Colonic mucosa (tissue), 4 donors: ENCODE measurements around the gene APH1B. TPM values are rescaled to one million over a fixed set of nuclear protein-coding genes. Genes with fewer than 3 reads are reported as not detected.
A peak's percentile ranks its signal among the peaks of the same experiment; 100 is the strongest.

Experiments
- DNase-seq: peaks from one replicate; pipeline ENCODE4 v3.0.0-alpha.2; 2020
- H3K27ac ChIP-seq: fragments of 200-600 bp; one replicate; pipeline ENCODE4 v1.8.0; 2021
- H3K27me3 ChIP-seq: fragments of 200-600 bp; one replicate; pipeline ENCODE4 v1.8.0; 2021
- H3K36me3 ChIP-seq: fragments of 200-600 bp; one replicate; pipeline ENCODE4 v1.8.0; 2021
- H3K4me1 ChIP-seq: fragments of 200-600 bp; one replicate; pipeline ENCODE4 v1.8.0; 2021; ENCODE audit warnings: mild to moderate bottlenecking
- H3K4me3 ChIP-seq: fragments of 200-600 bp; one replicate; pipeline ENCODE4 v1.8.0; 2021
- H3K9ac ChIP-seq, 2 donors: one replicate each; pipeline ENCODE4 v1.7.0; 2013; ENCODE audit warnings: control low read depth in 2 of 2, low read depth in 2 of 2, low read length in 2 of 2
- H3K9me3 ChIP-seq: fragments of 200-600 bp; one replicate; pipeline ENCODE4 v1.8.0; 2021
- CTCF ChIP-seq: fragments of 200-600 bp; IDR thresholded peaks from one replicate; pipeline ENCODE4 v1.8.0; 2022; ENCODE audit warnings: antibody characterized with exemption, mild to moderate bottlenecking
- intact Hi-C: fragments of 100-400 bp; cut with DNase I; formaldehyde crosslinking; loops from one replicate; pipeline ENCODE4 v1.14.1; 2022
- total RNA-seq, 2 donors: library from RNA; stranded (reverse); fragmentation: NEBNext Ultra II Directional in 1 of 2; extraction: Animal tissue kit (Norgen Biotek cat#: 25700) in 1 of 2; gene quantifications; one replicate each; pipeline ENCODE4 v1.2.1, GENCODE V29; 2021
- donor health status: healthy.
- donor health status: DM: no; HTN: no; CAD: no.
- donor health status: DM: no; HTN: no; CAD: no.

The APH1B gene
- total RNA-seq, 2 donors from 2014 or later, result 5.0 to 8.9 TPM

DNA sequence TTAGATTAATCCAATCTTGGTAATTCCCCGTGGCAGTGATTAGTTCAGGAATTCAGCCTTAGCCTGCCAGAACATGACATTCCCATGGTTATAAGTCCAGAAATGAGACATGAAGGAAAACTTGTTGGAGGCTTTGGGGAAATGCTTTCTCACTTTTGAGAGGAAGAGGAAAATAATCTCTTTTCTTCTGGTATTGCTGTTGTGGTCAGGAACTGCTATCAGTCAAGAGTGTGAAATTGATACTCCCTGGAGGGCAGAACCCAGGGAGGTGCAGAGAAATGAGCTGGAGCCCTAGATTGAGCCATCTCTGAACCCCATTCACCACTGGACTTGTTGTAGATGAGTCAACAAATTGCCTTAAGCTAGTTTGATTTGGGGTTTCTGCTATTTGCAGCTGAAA is 38.6 kb upstream of the APH1B start:
- no peaks in the 10 kb centered on the region for H3K27me3 ChIP-seq
- peaks cover 4% of the 10 kb centered on the region for H3K4me1 ChIP-seq
- DNase-seq, result no peak
- H3K27ac ChIP-seq, result no peak overlapping the region
- no peaks in the 10 kb centered on the region for H3K36me3 ChIP-seq
- TF ChIP-seq CTCF, result no peak
- intact Hi-C loops, result no loop called here
- H3K9me3 ChIP-seq, result no peaks in the 10 kb centered on the region
- H3K4me3 ChIP-seq, result no peak overlapping the region
- H3K9ac ChIP-seq, result no peak overlapping the region

DNA sequence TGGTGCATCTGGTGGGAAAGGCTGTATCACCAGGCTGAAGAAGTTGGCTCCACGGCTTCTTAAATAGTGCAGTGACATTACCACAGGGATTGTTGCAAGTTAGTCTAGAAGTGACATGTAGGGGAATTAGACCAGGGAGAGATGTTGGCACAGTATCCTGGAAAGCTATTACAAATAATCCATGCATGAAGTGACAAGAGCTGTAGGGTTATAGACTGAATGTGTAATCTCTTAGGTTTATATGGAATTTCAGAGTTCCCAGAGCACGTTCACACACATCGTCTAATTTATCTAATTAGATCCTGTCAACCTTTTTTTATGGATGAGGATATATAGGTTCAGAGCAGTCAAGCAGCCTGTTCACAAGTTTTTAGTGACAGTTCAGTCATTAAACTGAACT is 37.3 kb upstream of the APH1B start:
- no peaks in the 10 kb centered on the region for H3K36me3 ChIP-seq
- DNase-seq, result no peak
- no peak for TF ChIP-seq CTCF
- no peak overlapping the region for H3K27ac ChIP-seq
- H3K9me3 ChIP-seq, result no peaks in the 10 kb centered on the region
- H3K27me3 ChIP-seq, result no peaks in the 10 kb centered on the region
- H3K9ac ChIP-seq, result no peak overlapping the region
- H3K4me1 ChIP-seq, result no peaks in the 10 kb centered on the region
- intact Hi-C loops, result no loop called here
- H3K4me3 ChIP-seq, result no peak overlapping the region

GRCh38 chr15:63241316-63241715 is 36.1 kb upstream of the APH1B start:
- H3K4me3 ChIP-seq, result no peak overlapping the region
- no peaks in the 10 kb centered on the region for H3K36me3 ChIP-seq
- H3K27ac ChIP-seq, result no peak overlapping the region
- no peak overlapping the region for H3K9ac ChIP-seq
- DNase-seq, result no peak
- no peaks in the 10 kb centered on the region for H3K9me3 ChIP-seq
- intact Hi-C loops, result no loop called here
- TF ChIP-seq CTCF, result no peak
- no peaks in the 10 kb centered on the region for H3K4me1 ChIP-seq
- no peaks in the 10 kb centered on the region for H3K27me3 ChIP-seq

DNA sequence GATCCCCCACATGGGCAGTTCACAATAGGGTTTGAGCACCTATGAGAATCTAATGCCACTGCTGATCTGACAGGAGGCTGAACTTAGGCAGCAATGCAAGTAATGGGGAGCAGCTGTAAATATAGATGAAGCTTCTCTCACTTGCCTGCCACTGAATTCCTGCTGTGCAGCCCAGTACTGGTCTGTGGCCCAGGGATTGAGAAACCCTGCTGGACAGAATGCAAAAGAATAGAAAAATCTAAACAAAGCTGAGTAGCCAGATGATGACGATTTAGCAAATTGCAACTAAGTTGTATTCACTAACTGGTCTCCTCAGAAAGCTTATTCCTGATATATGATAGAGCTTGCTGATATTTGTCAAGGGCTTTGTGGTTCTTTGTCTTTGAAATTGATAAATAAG is 34.3 kb upstream of the APH1B start:
- Histone ChIP-seq H3K36me3 (no peaks in the 10 kb centered on the region), H3K4me1 (no peaks in the 10 kb centered on the region), H3K27ac (no peak overlapping the region), H3K9me3 (no peaks in the 10 kb centered on the region), H3K4me3 (no peak overlapping the region), H3K9ac (no peak overlapping the region), H3K27me3 (no peaks in the 10 kb centered on the region)
- no peak for DNase-seq
- no peak for TF ChIP-seq CTCF
- intact Hi-C loops, result no loop called here

DNA sequence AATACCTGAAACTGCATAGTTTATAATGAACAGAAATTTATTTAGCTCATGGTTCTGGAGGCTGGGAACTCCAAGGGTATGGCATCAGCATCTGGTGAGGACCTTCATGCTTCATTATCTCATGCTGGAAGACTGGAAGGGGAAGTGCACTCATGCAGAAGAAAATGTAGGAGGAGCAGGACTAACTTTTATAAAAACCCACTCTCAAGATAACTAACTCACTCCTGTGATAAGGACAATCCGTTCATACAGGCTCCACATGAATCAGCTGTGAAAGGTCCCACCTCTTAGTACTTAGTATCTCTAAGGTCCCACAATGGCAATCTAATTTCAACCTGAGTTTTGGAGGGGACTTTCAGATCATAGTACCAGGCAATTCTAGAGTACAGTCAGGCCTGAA is 33.6 kb upstream of the APH1B start:
- Histone ChIP-seq H3K9ac (no peak overlapping the region), H3K4me1 (no peaks in the 10 kb centered on the region), H3K36me3 (no peaks in the 10 kb centered on the region), H3K4me3 (no peak overlapping the region), H3K27ac (no peak overlapping the region), H3K27me3 (no peaks in the 10 kb centered on the region), H3K9me3 (no peaks in the 10 kb centered on the region)
- TF ChIP-seq CTCF, result no peak
- DNase-seq, result no peak
- intact Hi-C loops, result no loop called here

DNA sequence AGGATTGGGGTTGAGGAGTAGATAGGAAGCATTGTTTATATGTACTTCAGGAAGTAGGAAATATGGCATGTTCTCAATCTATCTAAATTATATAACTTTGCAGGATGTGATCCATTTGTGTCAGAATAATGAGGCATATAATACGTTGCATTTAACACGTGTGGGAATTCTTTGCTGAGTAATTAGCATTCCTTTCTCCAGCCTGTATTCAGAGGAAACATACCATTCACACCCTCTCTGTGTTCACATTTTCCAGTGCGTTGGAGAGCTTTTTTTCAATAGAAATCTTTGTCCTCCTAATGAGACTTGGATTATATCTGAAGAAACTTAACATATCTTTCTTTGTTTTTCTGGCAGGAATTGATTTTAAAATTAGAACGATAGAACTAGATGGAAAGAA is 33.0 kb upstream of the APH1B start:
- no peaks in the 10 kb centered on the region for H3K4me1 ChIP-seq
- H3K27ac ChIP-seq, result peak overlapping the region; percentile 3
- no peak for DNase-seq
- H3K9me3 ChIP-seq, result no peaks in the 10 kb centered on the region
- no peak overlapping the region for H3K4me3 ChIP-seq
- H3K36me3 ChIP-seq, result no peaks in the 10 kb centered on the region
- TF ChIP-seq CTCF, result no peak
- no peak overlapping the region for H3K9ac ChIP-seq
- intact Hi-C loops, result no loop called here
- no peaks in the 10 kb centered on the region for H3K27me3 ChIP-seq
